IMR-90 (cell line): ENCODE results near the gene APP.

Experiments used
- CEBPB ChIP-seq: IDR thresholded peaks from 2 replicates; pipeline ENCODE4 v1.6.1; 2012; ENCODE audit warnings: low read depth, low read length, improper control_type of control experiment
- CTCF ChIP-seq: conservative IDR thresholded peaks from 2 replicates; pipeline ENCODE4 v1.5.1; 2012; ENCODE audit warnings: mild to moderate bottlenecking, low read depth, low read length, improper control_type of control experiment
- FOS ChIP-seq: fragments of 150-350 bp; IDR thresholded peaks from 2 replicates; pipeline ENCODE4 v1.6.1; 2016; ENCODE audit warnings: low read depth, low read length
- MXI1 ChIP-seq: IDR thresholded peaks from 2 replicates; pipeline ENCODE4 v1.6.1; 2012; ENCODE audit warnings: low read depth, mild to moderate bottlenecking, low read length, moderate library complexity, borderline replicate concordance
- POLR2A ChIP-seq: IDR thresholded peaks from 2 replicates; pipeline ENCODE4 v1.6.1; 2012; ENCODE audit warnings: mild to moderate bottlenecking, low read depth, low read length
- RFX5 ChIP-seq: IDR thresholded peaks from 2 replicates; pipeline ENCODE4 v1.8.0; 2012; ENCODE audit warnings: low read depth, mild to moderate bottlenecking, low read length, moderate library complexity
- USF2 ChIP-seq: fragments of 150-350 bp; IDR thresholded peaks from 2 replicates; pipeline ENCODE4 v1.6.1; 2017; ENCODE audit warnings: mild to moderate bottlenecking, antibody characterized with exemption, low read length, low read depth

- TF ChIP-seq CTCF = no peak
- TF ChIP-seq FOS = no peak
- no peak for TF ChIP-seq RFX5
- no peak for TF ChIP-seq POLR2A
- TF ChIP-seq MXI1 = no peak
- no peak for TF ChIP-seq USF2
- TF ChIP-seq CEBPB = peak; percentile 61
Observed at GRCh38 chr21:26043891-26044290, 126.7 kb downstream of the APP start.
